ENCODE results near the gene TSPAN32. TPM values are rescaled to one million over a fixed set of nuclear protein-coding genes. Genes with fewer than 3 reads are reported as not detected.

TSPAN32 gene
- total RNA-seq, 3 donors from 2014 or later (not counting 1 experiment from before 2014, with no cell fraction given) = 268 to 327 (median 299) TPM

DNA sequence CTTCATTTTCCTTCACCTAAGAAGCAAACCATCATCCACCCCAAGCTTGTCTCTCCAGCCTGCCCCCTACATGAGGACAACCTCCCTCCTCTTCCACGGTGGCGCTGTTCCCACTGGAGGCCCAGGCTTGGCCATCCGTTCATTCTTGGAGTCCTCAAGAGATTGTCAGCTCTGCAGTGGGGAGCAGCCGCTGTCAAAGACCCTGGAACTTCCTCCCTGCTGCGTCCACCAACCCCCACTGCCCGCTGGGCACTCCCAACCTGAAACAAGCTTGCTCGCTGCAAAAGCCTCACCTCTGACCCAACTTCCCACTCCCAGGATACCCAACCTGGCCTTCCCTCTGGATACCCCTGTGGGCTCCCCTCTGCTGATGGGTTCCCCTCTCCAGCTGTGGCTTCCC is 64.9 kb downstream of the TSPAN32 start:
- intact Hi-C loops (cut with micrococcal nuclease) = no loop called here
- Mint-ChIP-seq H3K27ac (no peak overlapping the region), H3K27me3 (ENCODE audit: low read depth in 2 of 2) (peaks cover 0 to 13% of the 10 kb centered on the region in 2 donors), H3K4me3 (no peak overlapping the region), H3K9me3 (no peaks in the 10 kb centered on the region), H3K36me3 (no peaks in the 10 kb centered on the region), H3K4me1 (peaks cover 0 to 4% of the 10 kb centered on the region in 2 donors)
- Histone ChIP-seq H3K27me3 (ENCODE audit: control insufficient read depth, insufficient read depth, low read length) (no peaks in the 10 kb centered on the region), H3K9me3 (ENCODE audit: control insufficient read depth, insufficient read depth, low read length) (no peaks in the 10 kb centered on the region), H3K4me1 (ENCODE audit: control insufficient read depth, insufficient read depth, low read length) (no peaks in the 10 kb centered on the region), H3K27ac (ENCODE audit: low read length) (no peak overlapping the region), H3K4me3 (ENCODE audit: low read length) (no peak overlapping the region), H3K36me3 (ENCODE audit: control insufficient read depth, insufficient read depth, low read length) (no peaks in the 10 kb centered on the region)
- no peak for DNase-seq
- 85% methylated on average over 7 of the region's 7 CpGs for WGBS (ENCODE audit: insufficient coverage)
- ATAC-seq = no peak
- TF ChIP-seq, protein P1, sequence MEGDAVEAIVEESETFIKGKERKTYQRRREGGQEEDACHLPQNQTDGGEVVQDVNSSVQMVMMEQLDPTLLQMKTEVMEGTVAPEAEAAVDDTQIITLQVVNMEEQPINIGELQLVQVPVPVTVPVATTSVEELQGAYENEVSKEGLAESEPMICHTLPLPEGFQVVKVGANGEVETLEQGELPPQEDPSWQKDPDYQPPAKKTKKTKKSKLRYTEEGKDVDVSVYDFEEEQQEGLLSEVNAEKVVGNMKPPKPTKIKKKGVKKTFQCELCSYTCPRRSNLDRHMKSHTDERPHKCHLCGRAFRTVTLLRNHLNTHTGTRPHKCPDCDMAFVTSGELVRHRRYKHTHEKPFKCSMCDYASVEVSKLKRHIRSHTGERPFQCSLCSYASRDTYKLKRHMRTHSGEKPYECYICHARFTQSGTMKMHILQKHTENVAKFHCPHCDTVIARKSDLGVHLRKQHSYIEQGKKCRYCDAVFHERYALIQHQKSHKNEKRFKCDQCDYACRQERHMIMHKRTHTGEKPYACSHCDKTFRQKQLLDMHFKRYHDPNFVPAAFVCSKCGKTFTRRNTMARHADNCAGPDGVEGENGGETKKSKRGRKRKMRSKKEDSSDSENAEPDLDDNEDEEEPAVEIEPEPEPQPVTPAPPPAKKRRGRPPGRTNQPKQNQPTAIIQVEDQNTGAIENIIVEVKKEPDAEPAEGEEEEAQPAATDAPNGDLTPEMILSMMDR (IDR thresholded peaks at IDR 0.05) = no peak

DNA sequence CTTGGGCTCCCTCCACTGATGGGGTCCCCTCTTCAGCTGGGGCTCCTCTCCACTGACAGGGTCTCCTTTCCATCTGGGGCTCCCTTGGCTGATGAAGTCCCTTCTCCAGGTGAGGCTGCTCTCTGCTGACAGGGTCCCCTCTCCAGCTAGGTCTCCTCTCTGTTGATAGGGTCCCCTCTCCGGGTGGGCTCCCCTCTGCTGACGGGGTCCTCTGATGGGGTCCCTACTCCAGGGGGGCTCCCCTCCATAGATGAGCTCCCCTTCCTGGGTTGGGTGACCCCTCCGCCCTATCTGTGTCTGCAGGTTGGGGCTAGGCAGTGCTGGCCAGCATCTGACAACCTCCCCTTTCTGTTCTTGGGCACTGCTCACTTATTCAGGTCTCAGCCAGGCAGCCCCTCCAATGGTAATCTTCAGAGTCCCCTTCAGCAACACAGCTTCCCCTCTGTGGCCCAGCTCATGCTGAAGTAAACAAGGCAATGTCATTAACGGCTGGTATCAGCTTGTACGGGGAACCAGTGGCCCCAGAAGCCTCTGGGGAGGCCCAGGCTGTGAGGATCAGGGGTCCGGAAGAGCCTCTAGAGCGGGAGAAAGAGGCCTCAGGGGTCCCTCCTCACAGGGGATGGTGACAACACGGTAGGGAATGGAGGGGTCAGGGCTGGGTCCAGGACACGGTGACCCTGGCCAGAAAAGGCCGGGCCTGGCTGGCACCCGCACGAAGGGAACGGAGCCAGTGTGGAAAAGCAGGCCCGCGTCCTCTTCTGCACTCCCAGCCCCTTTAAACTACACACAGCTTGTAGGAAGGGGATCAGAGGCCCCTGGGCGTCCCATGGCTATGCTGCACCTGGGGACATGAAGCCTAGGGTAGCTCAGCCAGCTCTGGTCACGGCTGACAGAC is 65.7 kb downstream of the TSPAN32 start:
- WGBS (ENCODE audit: insufficient coverage) = 83% methylated on average over 17 of the region's 17 CpGs
- ATAC-seq = no peak
- Mint-ChIP-seq H3K4me3 (no peak overlapping the region), H3K27me3 (ENCODE audit: low read depth in 2 of 2) (peaks cover 0 to 13% of the 10 kb centered on the region in 2 donors), H3K27ac (no peak overlapping the region), H3K9me3 (no peaks in the 10 kb centered on the region), H3K4me1 (peaks cover 0 to 4% of the 10 kb centered on the region in 2 donors), H3K36me3 (no peaks in the 10 kb centered on the region)
- H3K9me3 ChIP-seq (ENCODE audit: control insufficient read depth, insufficient read depth, low read length) = no peaks in the 10 kb centered on the region
- H3K4me1 ChIP-seq (ENCODE audit: control insufficient read depth, insufficient read depth, low read length) = no peaks in the 10 kb centered on the region
- no peak for DNase-seq
- H3K36me3 ChIP-seq (ENCODE audit: control insufficient read depth, insufficient read depth, low read length) = no peaks in the 10 kb centered on the region
- no peaks in the 10 kb centered on the region for H3K27me3 ChIP-seq (ENCODE audit: control insufficient read depth, insufficient read depth, low read length)
- TF ChIP-seq, protein P1 (IDR thresholded peaks at IDR 0.05) = no peak
- no peak overlapping the region for H3K4me3 ChIP-seq (ENCODE audit: low read length)
- intact Hi-C loops (cut with micrococcal nuclease) = no loop called here
- no peak overlapping the region for H3K27ac ChIP-seq (ENCODE audit: low read length)

Other genes with a start within 250 kb of the TSPAN32 start
- gene IGF2, start 162.6 kb upstream of the TSPAN32 start, total RNA-seq = not detected
- gene INS, start 140.8 kb upstream of the TSPAN32 start, total RNA-seq = not detected
- gene TH, start 130.2 kb upstream of the TSPAN32 start, total RNA-seq = not detected
- 10 to 100 TPM; 10.8 to 16.8 (median 16.0) TPM for gene ASCL2, start 31.4 kb upstream of the TSPAN32 start, total RNA-seq
- gene C11orf21, start 95 bp upstream of the TSPAN32 start, total RNA-seq = 100 to 1,000 TPM; 227 to 325 (median 237) TPM
- gene CD81, start 75.3 kb downstream of the TSPAN32 start, total RNA-seq = 100 to 1,000 TPM; 263 to 292 (median 263) TPM
- 10 to 100 TPM; 52.8 to 67.9 (median 59.3) TPM for gene TSSC4, start 98.7 kb downstream of the TSPAN32 start, total RNA-seq
- not detected for gene TRPM5, start 142.5 kb downstream of the TSPAN32 start, total RNA-seq
- 1 to 10 TPM; 1.9 to 7.8 (median 3.3) TPM for gene KCNQ1, start 143.0 kb downstream of the TSPAN32 start, total RNA-seq